CD4-positive, alpha-beta T cell treated with Interleukin-10 for 1 hour (primary cell): ENCODE data around the gene CMSS1.

Experiments
- DNase-seq: peaks from one replicate; pipeline ENCODE4 v3.0.0-alpha.2; 2020

CMSS1 gene

DNA sequence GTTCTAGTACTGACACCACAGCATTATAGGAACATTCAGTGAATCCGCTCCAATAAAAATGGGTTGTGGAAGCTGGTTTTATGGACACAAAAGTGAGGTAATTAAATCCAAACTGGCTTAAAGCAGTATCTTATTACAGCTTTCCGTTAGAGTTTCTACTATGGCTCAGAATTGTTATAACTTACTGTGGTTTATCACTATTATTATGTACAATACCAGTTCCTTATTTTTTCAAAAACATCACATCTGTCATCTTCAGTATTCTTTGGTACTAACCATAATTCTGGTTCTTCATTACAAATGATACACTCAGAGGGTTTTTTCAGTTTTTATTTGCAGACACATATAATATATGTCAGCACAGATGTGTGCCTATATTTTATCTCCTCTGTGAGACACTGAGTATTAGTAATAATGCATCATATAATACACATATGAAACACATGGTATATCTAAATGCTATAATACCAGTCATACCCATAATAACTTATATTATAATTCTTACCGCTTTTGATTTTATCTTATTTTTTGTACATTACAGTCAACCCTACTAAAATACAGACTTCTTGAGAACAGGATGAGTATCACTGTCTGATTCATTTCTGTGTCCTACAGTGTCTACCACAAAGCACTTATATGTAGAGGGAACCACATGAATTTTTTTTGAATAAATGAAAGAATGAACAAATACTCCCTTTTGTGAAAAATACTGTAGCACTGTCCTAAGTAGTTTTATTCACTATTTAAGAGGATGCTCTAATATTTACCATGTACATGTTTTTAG lies 39.0 kb downstream of the CMSS1 start:
- no peak for DNase-seq

GRCh38 chr3:99857278-99857677 lies 39.6 kb downstream of the CMSS1 start:
- no peak for DNase-seq

GRCh38 chr3:99858469-99858868 lies 40.8 kb downstream of the CMSS1 start:
- no peak for DNase-seq

DNA sequence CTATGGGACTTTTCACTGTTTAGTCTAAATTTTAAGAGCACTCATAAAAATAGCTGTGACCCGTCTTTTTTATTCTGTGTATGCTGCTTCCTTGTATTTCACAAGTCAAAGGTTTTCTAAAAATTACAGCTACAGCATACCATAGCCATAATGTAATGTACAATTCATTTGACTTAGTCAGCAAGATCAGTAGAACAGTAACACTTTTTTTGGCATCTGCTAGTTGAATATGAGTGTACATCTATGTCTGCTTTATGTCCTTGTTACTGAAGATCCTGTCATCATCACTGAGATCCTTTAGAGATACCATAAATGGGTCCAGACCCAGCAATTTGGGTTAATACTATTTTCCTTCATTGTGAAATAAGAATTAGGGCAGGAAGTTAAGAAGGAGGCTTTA lies 42.2 kb downstream of the CMSS1 start:
- no peak for DNase-seq

DNA sequence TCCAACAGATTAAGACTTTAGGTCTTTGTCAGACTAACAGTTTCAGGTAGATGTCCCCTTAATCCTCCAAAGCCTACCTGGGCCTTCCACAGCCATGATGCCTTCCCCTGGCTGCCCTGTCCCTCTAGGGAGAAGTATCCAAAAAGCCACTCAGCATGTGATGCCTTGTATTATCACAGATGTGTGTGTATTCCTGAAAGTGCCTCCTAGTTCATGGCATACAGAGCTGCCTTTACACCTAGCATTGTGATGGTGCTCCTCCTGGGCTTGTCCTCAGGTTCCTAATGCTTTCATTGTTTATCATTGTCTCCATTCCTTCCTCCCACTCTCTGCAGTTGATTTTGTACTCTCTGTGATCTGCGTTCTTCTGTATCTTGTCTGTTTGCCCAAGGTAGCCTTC lies 43.6 kb downstream of the CMSS1 start:
- no peak for DNase-seq

- DNase-seq = no peak
These were observed 44.5 kb downstream of the CMSS1 start for GRCh38 chr3:99862208-99862607.

GRCh38 chr3:99863002-99863401 lies 45.3 kb downstream of the CMSS1 start:
- no peak for DNase-seq

GRCh38 chr3:99863588-99863987 lies 45.9 kb downstream of the CMSS1 start:
- no peak for DNase-seq

- DNase-seq = no peak
These were observed 46.6 kb downstream of the CMSS1 start for GRCh38 chr3:99864289-99864688.

- DNase-seq = no peak
These were observed 47.7 kb downstream of the CMSS1 start for GRCh38 chr3:99865321-99865720.

GRCh38 chr3:99866261-99866761 lies 48.6 kb downstream of the CMSS1 start:
- DNase-seq = no peak

DNA sequence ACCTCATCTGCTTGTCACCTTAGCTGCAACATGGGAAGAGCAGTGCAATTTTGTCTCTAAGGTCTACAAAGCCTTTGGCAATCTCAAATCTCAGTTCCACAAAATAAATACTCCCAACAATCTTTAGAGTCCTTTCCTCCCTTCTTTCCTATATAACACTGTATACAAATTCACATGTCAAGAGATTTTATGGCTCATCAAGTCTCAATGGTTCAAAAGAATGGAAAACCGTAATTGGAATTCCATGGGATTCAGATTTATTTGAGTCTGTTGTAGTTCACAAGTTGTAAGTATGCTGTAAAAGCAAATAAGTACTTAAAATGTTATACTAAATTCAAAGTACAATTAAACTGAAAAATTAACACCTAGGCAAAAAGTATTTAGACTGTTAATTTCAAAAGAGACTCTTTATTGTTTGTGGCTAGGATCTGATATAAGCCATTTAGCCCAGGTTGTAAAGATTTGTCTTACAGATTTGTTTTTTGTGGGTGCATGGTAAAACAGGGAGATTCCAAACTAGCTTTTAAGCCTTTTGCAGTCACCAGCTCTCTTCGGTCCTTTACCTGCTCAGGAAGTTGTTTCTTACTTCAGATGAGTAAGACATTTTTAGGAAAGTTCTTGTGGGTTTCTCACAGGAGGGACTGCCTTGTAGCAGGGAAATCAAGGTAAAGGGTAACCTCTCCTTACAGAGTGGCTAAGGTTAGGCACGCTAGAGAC lies 50.1 kb downstream of the CMSS1 start:
- DNase-seq = no peak

DNA sequence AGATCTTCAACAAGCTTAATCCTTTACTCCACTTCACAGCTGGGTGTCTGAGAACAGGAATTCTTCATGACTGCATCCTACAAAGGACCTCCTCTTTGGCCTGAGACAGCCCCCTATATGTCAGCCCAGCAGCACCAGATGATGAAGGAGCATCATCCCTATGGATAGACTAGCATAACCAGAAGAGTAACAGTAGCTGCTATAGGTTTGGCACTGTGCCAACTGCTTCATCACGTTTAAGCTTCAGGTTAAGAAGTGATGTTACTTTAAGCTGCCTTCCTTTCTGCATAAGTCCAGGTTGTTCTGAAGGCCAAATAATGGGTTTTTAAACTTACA lies 50.6 kb downstream of the CMSS1 start:
- DNase-seq = no peak

DNA sequence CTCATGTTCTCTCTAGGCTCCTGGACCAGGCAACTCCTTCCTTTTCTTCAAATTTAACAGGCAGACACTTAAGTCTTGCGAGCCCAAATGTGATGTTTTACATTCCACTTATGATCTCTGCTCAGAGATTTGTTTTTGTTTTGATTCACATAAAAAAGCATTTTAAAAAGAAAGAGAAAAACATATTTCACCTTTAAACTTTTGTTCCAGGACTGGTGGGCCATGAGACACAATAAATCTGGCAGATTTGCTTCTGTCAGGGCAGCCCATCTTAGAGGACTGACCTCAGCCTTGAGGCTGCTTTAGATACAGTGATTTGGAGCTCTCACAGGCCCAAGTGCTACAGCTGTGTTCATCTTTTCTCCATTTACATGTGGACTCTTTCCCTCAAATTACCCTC lies 52.0 kb downstream of the CMSS1 start:
- DNase-seq = no peak

DNA sequence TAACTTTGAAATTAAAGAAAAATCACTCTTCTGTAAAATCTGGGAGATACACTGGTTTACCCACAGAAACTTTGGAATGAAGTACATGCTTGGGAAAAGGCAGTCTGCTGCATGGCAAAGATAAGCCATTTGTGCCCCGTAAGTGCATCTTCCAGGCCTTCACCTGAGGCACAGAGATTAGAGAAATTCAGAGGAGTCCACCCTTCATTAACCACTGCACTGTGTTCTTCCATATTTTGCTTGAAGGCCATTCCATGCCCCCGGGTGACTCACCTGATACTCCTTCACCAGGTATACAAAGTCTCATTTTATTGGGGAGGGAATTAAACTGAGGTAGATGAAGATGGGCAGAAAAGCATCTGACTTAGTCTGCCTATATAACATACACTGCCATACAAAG lies 53.0 kb downstream of the CMSS1 start:
- no peak for DNase-seq

DNA sequence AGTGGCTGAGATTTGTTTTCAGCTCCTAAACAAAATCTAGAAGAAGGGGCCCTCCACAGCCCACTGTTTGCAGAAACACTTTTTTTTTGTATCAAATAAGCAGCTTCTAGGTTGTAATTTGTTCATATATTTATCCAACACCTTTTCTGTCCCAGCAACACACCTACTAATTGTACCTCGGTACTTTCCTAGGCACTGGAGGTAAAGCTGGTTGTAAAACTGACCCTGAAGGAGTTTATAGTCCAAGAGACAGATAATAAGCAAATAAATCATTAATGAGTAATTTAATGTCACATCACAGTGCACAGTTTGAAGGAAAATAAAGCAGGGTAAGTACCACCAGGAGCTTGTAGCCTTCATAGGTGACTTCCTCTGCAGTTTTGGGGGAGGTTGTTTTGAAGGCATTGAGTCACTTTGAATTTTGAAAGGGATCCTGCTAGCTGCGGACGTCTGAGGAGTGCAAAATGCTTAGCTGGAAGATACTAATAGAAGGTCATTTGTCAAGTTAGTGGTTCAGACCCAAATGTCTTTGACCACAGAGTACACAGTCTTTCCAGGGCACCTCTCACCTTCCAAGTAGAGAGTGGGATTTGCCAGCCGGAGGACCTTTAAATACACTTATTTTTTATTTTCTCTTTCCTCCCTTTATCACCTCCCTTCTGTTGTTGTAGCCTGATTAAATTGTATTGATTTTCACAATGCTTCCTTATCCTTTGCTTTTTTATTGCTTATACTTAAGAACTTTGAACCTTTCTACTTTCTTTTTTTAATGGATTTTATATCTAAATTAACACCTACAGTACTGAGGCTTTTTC lies 53.8 kb downstream of the CMSS1 start:
- no peak for DNase-seq

GRCh38 chr3:99872923-99873254 lies 55.2 kb downstream of the CMSS1 start:
- DNase-seq = no peak

DNA sequence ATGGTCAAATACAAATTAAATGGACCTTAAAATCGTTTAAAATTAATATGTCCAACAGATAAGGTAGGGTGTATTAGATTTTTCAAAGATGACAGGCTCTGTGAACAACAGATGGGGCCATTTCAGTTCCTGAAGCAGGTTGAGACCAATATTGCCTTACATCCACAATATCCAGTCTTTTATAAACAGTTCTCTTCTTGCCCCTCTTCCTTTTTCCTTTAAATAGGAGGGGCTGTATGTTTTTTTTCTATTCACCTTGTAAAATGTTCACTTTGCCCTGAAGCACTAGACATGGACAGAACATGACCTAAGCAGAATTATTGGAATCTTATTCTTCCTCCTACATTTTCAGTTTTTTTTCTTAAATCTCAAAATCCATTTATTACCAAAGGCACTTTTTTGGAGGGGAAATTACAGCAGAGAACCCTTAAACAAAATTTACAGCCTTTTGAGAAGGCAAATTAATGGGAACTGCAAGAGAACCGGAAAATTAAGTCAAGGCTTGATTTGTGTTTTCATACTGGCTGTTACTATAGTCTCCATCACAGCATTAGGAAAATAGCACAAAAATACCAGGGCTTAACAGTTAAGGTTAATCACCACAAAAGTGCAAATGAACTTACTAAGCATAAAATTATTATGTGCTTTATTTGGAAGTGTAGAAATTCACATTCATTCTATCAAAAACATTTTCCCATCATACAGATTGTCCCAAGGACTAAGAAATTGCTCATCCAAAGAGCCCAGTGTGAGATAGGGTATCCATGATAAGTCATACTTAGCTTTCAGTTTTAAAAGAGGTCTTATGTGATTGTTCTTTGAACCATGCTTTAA lies 55.8 kb downstream of the CMSS1 start:
- no peak for DNase-seq

- DNase-seq = no peak
These were observed 56.8 kb downstream of the CMSS1 start for GRCh38 chr3:99874237-99875002.

- DNase-seq = no peak
These were observed 57.9 kb downstream of the CMSS1 start for GRCh38 chr3:99875581-99875928.

DNA sequence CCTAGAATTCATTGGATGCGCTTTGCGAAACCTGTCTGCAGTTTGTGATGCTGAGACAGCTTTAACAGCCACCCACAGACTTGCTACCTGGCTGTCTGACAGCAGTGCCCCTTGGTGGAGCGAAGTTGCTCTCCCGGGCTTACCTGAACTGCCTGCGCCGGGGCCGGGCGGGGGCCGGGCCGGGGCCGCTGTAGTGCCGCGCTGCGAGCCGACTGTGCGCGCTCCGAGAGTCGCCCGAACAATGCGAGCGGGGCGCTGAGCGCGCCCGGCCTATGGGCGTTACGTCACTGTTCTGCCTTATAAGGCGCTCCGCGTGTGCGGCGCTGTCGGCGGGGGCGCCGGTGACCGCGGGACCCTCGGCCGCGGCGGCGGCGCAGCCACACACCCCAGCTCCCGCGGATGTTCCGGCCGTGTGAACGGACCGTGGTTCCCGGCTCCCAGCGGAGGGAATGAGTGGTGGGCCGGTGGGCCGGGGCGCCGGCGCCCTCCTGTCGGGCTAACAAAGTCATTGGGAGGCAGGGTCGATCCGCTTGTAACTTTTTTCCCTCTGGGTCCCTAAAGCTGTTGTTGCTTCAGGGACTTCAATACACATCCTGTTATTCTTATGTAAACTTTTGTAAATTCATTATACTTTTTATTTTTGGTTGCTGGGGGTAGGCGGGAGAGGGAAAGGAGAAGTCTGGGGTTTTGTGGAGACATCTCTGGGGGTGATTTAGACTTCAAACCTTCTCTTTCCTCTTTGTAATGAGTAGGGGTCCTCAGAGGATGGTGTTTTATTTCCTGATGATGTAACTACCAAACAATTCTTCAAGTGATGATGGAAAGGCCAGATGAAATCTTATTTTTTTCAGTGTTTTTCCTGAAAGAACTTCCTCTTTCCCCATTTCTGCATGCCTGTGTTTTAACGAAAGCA lies 58.5 kb downstream of the CMSS1 start:
- DNase-seq = peak; percentile 69
